SU-DHL-6 (cell line): ENCODE measurements around the gene UBE2E2.

Source experiments
- EZH2phosphoT487 ChIP-seq: fragments of 200-600 bp; sonication (generic), shearing (Covaris generic); conservative IDR thresholded peaks from 2 replicates; pipeline ENCODE4 v1.6.1; 2018; ENCODE audit warnings: mild to moderate bottlenecking, antibody characterized with exemption, low read length, moderate library complexity, mixed read lengths
- TF ChIP-seq, protein P1 (sequence below): fragments of 200-600 bp; sonication (generic); IDR thresholded peaks from one replicate; pipeline ENCODE4 v1.5.1; 2017; ENCODE audit warnings: antibody characterized with exemption, mild to moderate bottlenecking, low read length, moderate library complexity; ENCODE audit not compliant: insufficient read depth, poor library complexity, severe bottlenecking

DNA sequence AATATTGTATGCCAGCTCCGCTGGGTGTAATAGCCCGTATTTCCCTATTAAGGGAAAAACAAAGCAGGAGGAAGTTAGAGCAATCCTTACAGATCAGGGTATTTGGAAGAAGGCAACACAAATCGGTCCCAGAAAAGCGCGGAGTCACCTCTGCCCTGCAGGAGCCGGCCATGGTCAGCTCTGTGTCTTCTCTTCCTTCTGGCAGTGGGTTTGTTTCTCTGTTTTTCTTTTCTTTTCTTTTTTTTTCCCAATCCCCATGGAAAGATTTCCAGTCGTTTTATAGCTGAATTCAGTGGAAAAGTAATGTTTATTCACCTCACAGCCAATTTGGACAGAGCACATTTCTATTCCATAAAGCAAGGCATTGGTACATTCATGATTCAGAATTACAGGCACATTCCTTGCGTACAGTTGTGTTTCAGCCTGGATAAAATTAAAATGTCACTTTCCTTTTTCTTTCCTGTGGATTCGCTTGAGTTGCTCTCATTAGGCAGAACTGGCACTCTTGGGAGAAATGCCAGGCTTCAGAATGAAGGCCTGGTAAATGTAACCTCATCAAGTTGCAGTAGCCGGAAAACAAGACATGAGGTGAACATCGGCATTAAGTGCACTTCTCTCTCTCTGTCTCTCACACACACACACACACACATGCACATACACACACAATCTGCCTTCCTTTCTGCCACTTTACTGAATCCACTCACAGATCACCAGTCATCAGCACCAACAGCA, 398.1 kb downstream of the UBE2E2 start:
- TF ChIP-seq, protein P1, sequence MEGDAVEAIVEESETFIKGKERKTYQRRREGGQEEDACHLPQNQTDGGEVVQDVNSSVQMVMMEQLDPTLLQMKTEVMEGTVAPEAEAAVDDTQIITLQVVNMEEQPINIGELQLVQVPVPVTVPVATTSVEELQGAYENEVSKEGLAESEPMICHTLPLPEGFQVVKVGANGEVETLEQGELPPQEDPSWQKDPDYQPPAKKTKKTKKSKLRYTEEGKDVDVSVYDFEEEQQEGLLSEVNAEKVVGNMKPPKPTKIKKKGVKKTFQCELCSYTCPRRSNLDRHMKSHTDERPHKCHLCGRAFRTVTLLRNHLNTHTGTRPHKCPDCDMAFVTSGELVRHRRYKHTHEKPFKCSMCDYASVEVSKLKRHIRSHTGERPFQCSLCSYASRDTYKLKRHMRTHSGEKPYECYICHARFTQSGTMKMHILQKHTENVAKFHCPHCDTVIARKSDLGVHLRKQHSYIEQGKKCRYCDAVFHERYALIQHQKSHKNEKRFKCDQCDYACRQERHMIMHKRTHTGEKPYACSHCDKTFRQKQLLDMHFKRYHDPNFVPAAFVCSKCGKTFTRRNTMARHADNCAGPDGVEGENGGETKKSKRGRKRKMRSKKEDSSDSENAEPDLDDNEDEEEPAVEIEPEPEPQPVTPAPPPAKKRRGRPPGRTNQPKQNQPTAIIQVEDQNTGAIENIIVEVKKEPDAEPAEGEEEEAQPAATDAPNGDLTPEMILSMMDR = no peak
- no peak for TF ChIP-seq EZH2phosphoT487
